HG03457 (cell line): ENCODE measurements around the gene GPR137C.
"Not testable (repeated sequence)": the region's sequence is repeated elsewhere in the genome, so short reads cannot be mapped to it uniquely, and the experiment has no call there.

ENCODE experiments used
- ATAC-seq: cut with Tn5 transposase; IDR thresholded peaks from one replicate; pipeline ENCODE4 v1.9.1; 2021; ENCODE audit warnings: moderate number of reproducible peaks; ENCODE audit not compliant: unreplicated experiment

The GPR137C gene

GRCh38 chr14:52563120-52563519, 10.5 kb downstream of the GPR137C start:
- no peak for ATAC-seq

GRCh38 chr14:52568454-52568853, 15.8 kb downstream of the GPR137C start:
- ATAC-seq = not testable (repeated sequence)

- no peak for ATAC-seq
Observed at GRCh38 chr14:52575858-52576257, 23.2 kb downstream of the GPR137C start.

GRCh38 chr14:52583544-52583943, 30.9 kb downstream of the GPR137C start:
- ATAC-seq = no peak

GRCh38 chr14:52589646-52590045, 37.0 kb downstream of the GPR137C start:
- no peak for ATAC-seq

- no peak for ATAC-seq
Observed at GRCh38 chr14:52590318-52590717, 37.7 kb downstream of the GPR137C start.

GRCh38 chr14:52596320-52596719, 43.7 kb downstream of the GPR137C start:
- ATAC-seq = no peak

GRCh38 chr14:52596861-52597260, 44.2 kb downstream of the GPR137C start:
- ATAC-seq = no peak

- no peak for ATAC-seq
Observed at GRCh38 chr14:52598568-52598967, 45.9 kb downstream of the GPR137C start.

- ATAC-seq = no peak
Observed at GRCh38 chr14:52599974-52600373, 47.3 kb downstream of the GPR137C start.

- no peak for ATAC-seq
Observed at GRCh38 chr14:52602131-52602530, 49.5 kb downstream of the GPR137C start.

GRCh38 chr14:52607061-52607460, 54.4 kb downstream of the GPR137C start:
- no peak for ATAC-seq

- ATAC-seq = no peak
Observed at GRCh38 chr14:52609445-52610044, 56.9 kb downstream of the GPR137C start.

GRCh38 chr14:52610187-52610586, 57.6 kb downstream of the GPR137C start:
- no peak for ATAC-seq

- no peak for ATAC-seq
Observed at GRCh38 chr14:52618602-52619001, 66.0 kb downstream of the GPR137C start.

GRCh38 chr14:52619687-52620086, 67.1 kb downstream of the GPR137C start:
- ATAC-seq = no peak

GRCh38 chr14:52640137-52640536, 87.5 kb downstream of the GPR137C start:
- ATAC-seq = no peak

GRCh38 chr14:52641745-52642144, 89.1 kb downstream of the GPR137C start:
- ATAC-seq = no peak

- no peak for ATAC-seq
Observed at GRCh38 chr14:52649511-52649910, 96.9 kb downstream of the GPR137C start.

GRCh38 chr14:52650774-52651173, 98.1 kb downstream of the GPR137C start:
- no peak for ATAC-seq

GRCh38 chr14:52656905-52657304, 104.3 kb downstream of the GPR137C start:
- ATAC-seq = no peak

- no peak for ATAC-seq
Observed at GRCh38 chr14:52660325-52660724, 107.7 kb downstream of the GPR137C start.

GRCh38 chr14:52660832-52661231, 108.2 kb downstream of the GPR137C start:
- ATAC-seq = no peak
